ENCODE data around the gene CD247.

GRCh38 chr1:167499106-167499505 lies 19.2 kb downstream of the CD247 start:
- TF ChIP-seq EP300 (IDR thresholded peaks at IDR 0.05) (no peak), CTCF (IDR thresholded peaks at IDR 0.05) (no peak), POLR2AphosphoS5 (IDR thresholded peaks at IDR 0.05) (no peak), POLR2A (IDR thresholded peaks at IDR 0.05; ENCODE audit: low read depth) (no peak)
